Skeletal muscle tissue (tissue), 4 donors: ENCODE data around the gene PRSS22. TPM values are rescaled to one million over a fixed set of nuclear protein-coding genes. Genes with fewer than 3 reads are reported as not detected.

Experiments used
- H3K27ac ChIP-seq: one replicate; pipeline ENCODE4 v1.7.0; 2013; ENCODE audit warnings: mild to moderate bottlenecking, low read depth, low read length, inconsistent platforms
- H3K27me3 ChIP-seq, 3 donors: one replicate each; pipeline ENCODE4 v1.7.0; 2013; ENCODE audit warnings: low read length in 3 of 3; ENCODE audit not compliant: control insufficient read depth in 3 of 3, insufficient read depth in 3 of 3
- H3K36me3 ChIP-seq, 3 donors: one replicate each; pipeline ENCODE4 v1.7.0; 2013; ENCODE audit warnings: low read length in 3 of 3; ENCODE audit not compliant: control insufficient read depth in 3 of 3, insufficient read depth in 3 of 3
- H3K4me1 ChIP-seq, 3 donors: one replicate each; pipeline ENCODE4 v1.7.0; 2013; ENCODE audit warnings: low read length in 3 of 3, mild to moderate bottlenecking in 3 of 3; ENCODE audit not compliant: control insufficient read depth in 3 of 3, insufficient read depth in 3 of 3
- H3K4me3 ChIP-seq, 3 donors: one replicate each; pipeline ENCODE4 v1.7.0; 2013; ENCODE audit warnings: low read length in 3 of 3
- H3K9ac ChIP-seq, 3 donors: one replicate each; pipeline ENCODE4 v1.7.0; 2013; ENCODE audit warnings: low read length in 3 of 3, mild to moderate bottlenecking in 3 of 3, moderate library complexity in 2 of 3, low read depth in 1 of 3
- H3K9me3 ChIP-seq, 3 donors: one replicate each; pipeline ENCODE4 v1.7.0; 2013; ENCODE audit warnings: low read length in 3 of 3; ENCODE audit not compliant: control insufficient read depth in 3 of 3
- total RNA-seq: library from RNA; depleted of rRNA; stranded (reverse); fragments of >200 nt; gene quantifications from one replicate; pipeline ENCODE4 v1.2.3, GENCODE V29; 2014
- donor health status: Osteomylitis.

PRSS22 gene
- total RNA-seq, 1 donor from 2014 or later = not detected

DNA sequence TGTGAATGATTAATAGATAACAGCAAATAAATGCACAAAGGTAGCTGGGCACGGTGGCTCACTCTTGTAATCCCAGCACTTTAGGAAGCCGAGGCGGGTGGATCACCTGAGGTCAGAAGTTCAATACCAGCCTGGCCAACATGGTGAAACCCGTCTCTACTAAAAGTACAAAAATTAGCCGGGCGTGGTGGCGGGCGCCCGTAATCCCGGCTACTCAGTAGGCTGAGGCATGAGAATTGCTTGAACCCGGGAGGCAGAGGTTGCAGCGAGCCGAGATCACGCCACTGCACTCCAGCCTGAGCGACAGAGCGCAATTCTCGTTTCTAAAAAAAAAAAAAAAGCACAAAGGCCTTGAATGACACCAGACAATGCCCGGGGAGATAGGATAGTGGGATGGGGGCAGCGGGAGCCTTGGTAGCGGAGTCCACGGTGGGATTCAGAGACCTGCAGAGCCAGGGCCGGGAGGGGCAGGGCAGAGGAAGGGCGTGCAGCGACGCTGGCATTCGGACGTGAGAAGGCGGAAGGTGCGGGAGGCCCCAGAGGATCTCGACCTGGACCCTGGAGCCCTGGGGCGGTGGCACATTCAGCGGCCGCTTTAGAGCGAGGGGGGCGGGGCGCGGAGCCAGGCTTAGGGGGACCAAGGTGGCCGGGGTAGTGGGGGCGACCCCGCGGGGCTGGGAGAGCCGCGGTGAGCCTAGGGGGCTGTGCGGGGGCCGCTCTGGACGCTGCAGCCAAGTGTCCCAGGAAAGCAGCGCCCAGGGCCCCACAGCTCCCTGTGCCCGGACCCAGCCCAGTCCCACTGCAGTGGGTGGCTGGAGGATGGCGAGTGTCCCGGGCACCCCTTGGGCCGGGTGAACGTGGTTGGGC lies 24.0 kb upstream of the PRSS22 start:
- Histone ChIP-seq H3K9ac (peak overlapping the region; percentile 76 to 92 (median 83)), H3K27me3 (no peaks in the 10 kb centered on the region), H3K27ac (peak overlapping the region; percentile 89)

DNA sequence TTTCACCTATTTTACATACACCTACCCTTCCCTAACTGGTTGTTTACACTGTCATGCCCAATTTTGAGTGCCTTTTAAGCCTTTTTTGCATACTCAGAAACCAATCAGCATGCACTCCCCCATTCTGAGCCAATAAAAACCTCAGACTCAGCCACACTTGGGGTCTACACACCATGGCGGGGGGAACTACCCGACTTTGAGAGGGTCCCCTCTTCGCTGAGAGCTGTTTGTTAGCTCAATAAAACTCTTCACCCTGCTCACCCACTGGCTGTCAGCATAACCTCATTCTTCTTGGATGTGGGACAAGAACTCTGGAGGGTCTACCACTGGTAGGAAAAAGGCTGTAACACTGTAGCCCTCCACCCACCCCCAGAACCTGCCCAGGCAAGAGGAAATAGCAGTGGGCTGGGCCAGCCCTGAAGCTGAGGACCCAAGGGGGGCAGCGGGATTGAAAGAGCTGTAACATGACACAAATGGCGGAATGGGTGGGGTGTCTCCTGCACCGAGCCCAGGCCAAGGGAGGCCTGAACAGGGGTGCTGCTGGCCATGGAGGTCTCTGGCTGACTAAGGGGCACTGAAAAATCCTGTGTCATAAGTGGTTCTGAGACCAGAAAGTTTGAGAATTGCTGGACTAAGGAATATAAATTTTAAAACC lies 22.0 kb upstream of the PRSS22 start:
- Histone ChIP-seq H3K27me3 (no peaks in the 10 kb centered on the region), H3K36me3 (no peaks in the 10 kb centered on the region), H3K9me3 (no peaks in the 10 kb centered on the region), H3K4me3 (no peak overlapping the region), H3K9ac (no peak overlapping the region), H3K27ac (no peak overlapping the region), H3K4me1 (peaks cover 7 to 9% (median 7%) of the 10 kb centered on the region in 3 donors)

More for the DNA sequence above, 24.0 kb upstream of the PRSS22 start:
- Histone ChIP-seq H3K4me1 (peaks cover 7 to 9% (median 7%) of the 10 kb centered on the region in 3 donors), H3K4me3 (peak overlapping the region; percentile 89 to 94 (median 91)), H3K9me3 (no peaks in the 10 kb centered on the region), H3K36me3 (no peaks in the 10 kb centered on the region)

GRCh38 chr16:2874912-2875362 lies 17.0 kb upstream of the PRSS22 start:
- H3K4me1 ChIP-seq = peaks cover 9 to 14% (median 11%) of the 10 kb centered on the region in 3 donors
- no peaks in the 10 kb centered on the region for H3K36me3 ChIP-seq
- H3K9ac ChIP-seq = peak overlapping the region in 2 of 3 donors; percentile 14 to 40
- H3K27ac ChIP-seq = no peak overlapping the region
- H3K9me3 ChIP-seq = no peaks in the 10 kb centered on the region
- no peak overlapping the region for H3K4me3 ChIP-seq
- H3K27me3 ChIP-seq = no peaks in the 10 kb centered on the region

- Histone ChIP-seq H3K36me3 (no peaks in the 10 kb centered on the region), H3K27ac (no peak overlapping the region), H3K4me1 (peaks cover 9 to 14% (median 11%) of the 10 kb centered on the region in 3 donors), H3K9ac (peak overlapping the region in 2 of 3 donors; percentile 14 to 40), H3K27me3 (no peaks in the 10 kb centered on the region), H3K9me3 (no peaks in the 10 kb centered on the region), H3K4me3 (no peak overlapping the region)
Measured at GRCh38 chr16:2874032-2874911, 16.3 kb upstream of the PRSS22 start.

- no peaks in the 10 kb centered on the region for H3K27me3 ChIP-seq
- H3K27ac ChIP-seq = no peak overlapping the region
- no peak overlapping the region for H3K9ac ChIP-seq
- no peak overlapping the region for H3K4me3 ChIP-seq
- H3K36me3 ChIP-seq = no peaks in the 10 kb centered on the region
- no peaks in the 10 kb centered on the region for H3K9me3 ChIP-seq
- H3K4me1 ChIP-seq = peaks cover 14 to 18% (median 15%) of the 10 kb centered on the region in 3 donors
Measured at GRCh38 chr16:2871926-2872325, 14.0 kb upstream of the PRSS22 start.

DNA sequence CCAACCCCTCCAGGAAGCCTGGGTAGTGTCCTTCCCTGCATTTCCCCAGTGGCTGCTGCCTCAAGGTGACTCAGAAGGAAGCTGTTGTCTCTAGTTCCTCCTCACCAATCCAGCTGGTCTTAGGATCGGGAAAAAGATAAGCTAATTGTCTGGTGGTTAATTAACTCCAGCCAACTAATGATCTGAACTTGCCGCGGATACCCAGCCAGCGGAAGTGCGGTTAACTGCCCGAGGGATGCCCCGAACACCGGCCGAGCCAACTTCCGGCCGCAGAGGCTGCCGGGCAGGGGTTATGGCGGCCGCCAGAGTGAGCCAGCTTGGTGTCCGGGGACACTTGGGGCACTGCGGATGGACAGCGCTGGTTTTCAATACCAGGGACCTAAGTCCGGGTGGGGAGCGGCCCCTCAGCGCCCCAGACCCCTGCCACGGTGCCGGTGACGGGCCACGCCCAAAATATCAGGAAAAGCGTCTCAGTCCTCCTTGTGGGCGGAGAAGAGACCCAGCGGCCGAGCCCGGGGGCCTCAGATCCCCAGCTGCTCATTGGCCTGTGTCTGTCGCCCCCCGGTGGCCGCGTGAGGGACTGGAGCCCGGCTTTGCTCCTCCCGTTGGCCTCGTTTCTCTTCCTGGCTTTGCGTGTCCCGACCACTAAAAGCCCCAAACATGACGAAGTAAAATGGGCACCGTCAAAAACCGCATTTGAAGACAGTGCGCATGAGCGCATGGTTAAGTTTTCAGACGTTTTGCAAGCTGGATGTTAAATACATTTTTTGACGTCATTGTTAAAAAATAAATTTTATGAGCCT lies 10.2 kb upstream of the PRSS22 start:
- Histone ChIP-seq H3K4me1 (peaks cover 3 to 10% (median 9%) of the 10 kb centered on the region in 3 donors), H3K27me3 (peaks cover 0 to 5% (median 0%) of the 10 kb centered on the region in 3 donors), H3K27ac (peak overlapping the region; percentile 93), H3K9me3 (no peaks in the 10 kb centered on the region), H3K36me3 (no peaks in the 10 kb centered on the region), H3K4me3 (peak overlapping the region; percentile 67 to 89 (median 87)), H3K9ac (peak overlapping the region; percentile 82 to 94 (median 91))

DNA sequence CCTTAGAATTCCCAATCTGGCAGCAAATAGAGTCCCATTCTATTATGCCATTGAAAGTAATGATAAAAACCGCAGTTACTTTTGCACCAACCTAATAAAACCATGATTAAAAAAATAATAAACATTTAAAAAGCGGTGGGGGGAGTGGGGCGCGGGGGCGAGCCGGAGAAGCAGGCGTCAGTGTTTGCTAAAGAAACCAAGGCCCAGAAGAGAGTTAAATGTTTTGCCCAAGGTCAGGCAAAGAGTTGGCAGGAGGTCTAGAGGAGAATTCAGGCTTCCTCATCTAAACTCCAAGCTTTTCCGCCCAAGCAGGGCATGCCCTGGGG lies 9.7 kb upstream of the PRSS22 start:
- Histone ChIP-seq H3K9ac (peak overlapping the region; percentile 73 to 94 (median 91)), H3K4me1 (peaks cover 3 to 7% (median 5%) of the 10 kb centered on the region in 3 donors), H3K4me3 (peak overlapping the region; percentile 67 to 89 (median 87)), H3K27ac (peak overlapping the region; percentile 93), H3K36me3 (no peaks in the 10 kb centered on the region), H3K9me3 (no peaks in the 10 kb centered on the region), H3K27me3 (peaks cover 0 to 5% (median 0%) of the 10 kb centered on the region in 3 donors)

- H3K4me1 ChIP-seq = peaks cover 3 to 5% (median 4%) of the 10 kb centered on the region in 3 donors
- H3K36me3 ChIP-seq = no peaks in the 10 kb centered on the region
- no peak overlapping the region for H3K9ac ChIP-seq
- H3K27ac ChIP-seq = no peak overlapping the region
- peaks cover 0 to 5% (median 0%) of the 10 kb centered on the region in 3 donors for H3K27me3 ChIP-seq
- no peaks in the 10 kb centered on the region for H3K9me3 ChIP-seq
- H3K4me3 ChIP-seq = no peak overlapping the region
Measured at GRCh38 chr16:2866431-2866830, 8.5 kb upstream of the PRSS22 start.

DNA sequence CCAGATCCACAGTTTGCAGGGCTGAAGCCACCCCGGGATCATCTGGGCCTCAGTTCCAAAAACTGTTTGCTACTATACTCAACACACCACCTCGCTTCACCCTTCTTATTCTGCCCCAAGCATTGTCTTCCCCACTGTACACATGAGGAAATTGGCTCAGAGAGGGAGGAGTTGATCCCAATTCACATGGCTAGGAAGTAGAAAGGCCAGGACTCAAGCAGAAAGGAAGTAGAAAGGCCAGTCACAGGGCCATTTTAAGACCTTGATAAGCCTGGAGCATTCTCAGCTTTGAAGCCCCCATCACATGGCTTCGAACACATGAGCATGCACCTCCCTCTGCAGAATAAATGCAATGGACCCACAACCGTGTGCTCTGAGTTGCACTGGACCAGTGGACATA lies 7.7 kb upstream of the PRSS22 start:
- peaks cover 0 to 3% (median 3%) of the 10 kb centered on the region in 3 donors for H3K9me3 ChIP-seq
- peaks cover 0 to 10% (median 7%) of the 10 kb centered on the region in 3 donors for H3K27me3 ChIP-seq
- no peak overlapping the region for H3K9ac ChIP-seq
- H3K27ac ChIP-seq = no peak overlapping the region
- H3K4me3 ChIP-seq = no peak overlapping the region
- H3K4me1 ChIP-seq = peaks cover 3 to 5% (median 4%) of the 10 kb centered on the region in 3 donors
- H3K36me3 ChIP-seq = no peaks in the 10 kb centered on the region
